ENCODE measurements around the gene GJB4.
"Not testable (repeated sequence)": the region's sequence is repeated elsewhere in the genome, so short reads cannot be mapped to it uniquely, and the experiment has no call there.

The GJB4 gene

DNA sequence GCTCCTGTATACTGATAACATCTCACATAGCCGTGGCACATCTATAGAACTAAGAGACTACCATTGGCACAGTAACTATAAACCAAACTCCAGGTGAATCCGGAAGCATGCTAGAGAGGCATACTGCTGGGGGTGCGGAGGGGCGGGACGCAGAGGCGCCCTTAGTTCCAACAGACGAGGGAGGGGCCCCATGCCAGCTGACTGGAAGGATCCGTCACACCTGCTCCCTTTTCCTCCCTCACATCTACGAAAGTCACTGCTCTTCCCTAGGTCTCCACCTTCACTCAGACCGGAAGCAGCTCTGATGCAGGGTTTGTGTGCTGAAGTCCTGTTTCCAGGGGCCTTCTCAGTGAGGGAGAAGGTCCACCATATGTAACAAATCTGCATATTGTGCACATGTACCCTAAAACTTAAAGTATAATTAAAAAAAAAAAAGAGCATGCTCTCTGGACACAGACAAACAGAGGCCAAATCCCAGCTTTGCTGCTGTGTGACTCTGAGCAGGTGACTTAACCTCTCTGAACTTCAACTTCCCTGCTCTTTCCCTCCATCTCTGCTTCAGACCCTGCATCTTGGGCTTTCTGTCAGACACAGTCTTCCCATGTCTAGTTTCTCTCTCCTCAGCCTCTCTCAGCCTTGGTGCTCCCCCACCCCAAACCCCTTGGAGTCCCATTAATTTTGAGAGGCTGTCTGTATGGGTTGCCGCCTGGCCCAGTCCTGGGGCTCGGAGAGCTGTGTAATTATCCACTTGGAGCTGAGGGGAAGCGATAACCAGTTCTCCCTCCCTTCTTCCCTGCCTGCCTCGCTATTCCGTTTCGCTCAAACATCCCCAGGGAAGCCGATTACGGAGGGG, 12.5 kb upstream of the GJB4 start:
- no peak for DNase-seq (ENCODE audit: low read depth)

DNA sequence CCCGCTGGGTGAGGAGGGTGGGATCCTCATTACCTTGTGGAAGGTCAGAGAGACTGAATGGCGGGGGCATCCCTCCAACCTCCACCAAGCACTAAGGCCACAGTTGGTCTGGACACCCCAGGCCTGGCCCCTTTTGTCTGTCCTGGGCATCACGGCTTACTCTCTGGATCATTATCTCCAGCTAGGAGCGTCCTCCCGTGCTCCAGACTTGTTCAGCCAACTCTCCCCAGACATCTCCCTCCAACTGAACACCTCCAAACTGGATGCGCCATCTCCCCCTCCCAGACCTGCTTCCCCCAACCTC, 11.9 kb upstream of the GJB4 start:
- no peak for DNase-seq (ENCODE audit: low read depth)

DNA sequence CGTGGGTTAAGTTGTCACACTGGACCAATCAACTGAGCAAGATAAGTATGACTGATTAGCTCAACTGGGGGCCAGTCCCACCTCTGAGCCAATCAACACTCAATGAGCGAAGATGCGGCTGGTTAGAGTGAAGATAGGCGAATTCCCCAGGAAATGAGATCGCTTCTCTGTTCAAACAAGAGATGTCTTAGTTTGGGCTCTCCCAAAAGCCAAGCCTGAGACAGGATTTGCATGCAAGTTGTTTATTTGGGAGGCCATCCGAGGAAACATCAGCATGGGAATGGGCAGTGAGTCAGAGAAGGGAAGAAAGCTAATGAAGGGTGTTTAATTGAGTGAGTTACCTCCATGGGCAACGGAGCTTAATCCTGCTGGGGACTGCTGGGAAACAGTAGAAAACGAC, 9.5 kb upstream of the GJB4 start:
- no peak for DNase-seq (ENCODE audit: low read depth)

DNA sequence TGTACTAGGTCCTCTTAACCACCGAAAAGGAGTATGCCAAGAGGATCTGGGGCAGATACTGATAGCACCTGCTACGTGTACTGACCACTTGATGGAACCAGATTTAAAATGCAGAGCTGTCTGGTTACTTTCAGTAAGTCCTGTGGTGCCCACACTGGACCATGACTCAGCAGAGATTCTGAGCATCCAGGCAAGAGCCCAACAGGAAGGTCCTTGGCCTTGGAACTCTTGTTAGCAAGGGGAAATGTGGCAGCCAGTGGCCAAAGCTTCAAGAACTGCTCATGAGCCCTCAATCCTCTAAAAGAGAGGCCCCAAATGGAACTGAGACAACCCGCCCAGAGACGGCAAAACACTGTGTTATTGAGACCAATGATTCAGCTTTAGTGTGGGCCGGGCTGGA, 8.9 kb upstream of the GJB4 start:
- no peak for DNase-seq (ENCODE audit: low read depth)

- no peak for DNase-seq (ENCODE audit: low read depth)
Measured at GRCh38 chr1:34753163-34753562, 6.4 kb upstream of the GJB4 start.

- no peak for DNase-seq (ENCODE audit: low read depth)
Measured at GRCh38 chr1:34754964-34755637, 4.4 kb upstream of the GJB4 start, which contains the start of gene GJB5. Gene GJB5, plus strand, starts transcription at chr1:34755047. Its CDS starts 2,284 bp downstream, at chr1:34757331.

GRCh38 chr1:34755961-34756360, 3.6 kb upstream of the GJB4 start:
- no peak for DNase-seq (ENCODE audit: low read depth)

DNA sequence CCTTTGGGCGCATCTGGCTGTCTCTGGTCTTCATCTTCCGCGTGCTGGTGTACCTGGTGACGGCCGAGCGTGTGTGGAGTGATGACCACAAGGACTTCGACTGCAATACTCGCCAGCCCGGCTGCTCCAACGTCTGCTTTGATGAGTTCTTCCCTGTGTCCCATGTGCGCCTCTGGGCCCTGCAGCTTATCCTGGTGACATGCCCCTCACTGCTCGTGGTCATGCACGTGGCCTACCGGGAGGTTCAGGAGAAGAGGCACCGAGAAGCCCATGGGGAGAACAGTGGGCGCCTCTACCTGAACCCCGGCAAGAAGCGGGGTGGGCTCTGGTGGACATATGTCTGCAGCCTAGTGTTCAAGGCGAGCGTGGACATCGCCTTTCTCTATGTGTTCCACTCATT, 2.2 kb upstream of the GJB4 start:
- DNase-seq (ENCODE audit: low read depth), result no peak

DNA sequence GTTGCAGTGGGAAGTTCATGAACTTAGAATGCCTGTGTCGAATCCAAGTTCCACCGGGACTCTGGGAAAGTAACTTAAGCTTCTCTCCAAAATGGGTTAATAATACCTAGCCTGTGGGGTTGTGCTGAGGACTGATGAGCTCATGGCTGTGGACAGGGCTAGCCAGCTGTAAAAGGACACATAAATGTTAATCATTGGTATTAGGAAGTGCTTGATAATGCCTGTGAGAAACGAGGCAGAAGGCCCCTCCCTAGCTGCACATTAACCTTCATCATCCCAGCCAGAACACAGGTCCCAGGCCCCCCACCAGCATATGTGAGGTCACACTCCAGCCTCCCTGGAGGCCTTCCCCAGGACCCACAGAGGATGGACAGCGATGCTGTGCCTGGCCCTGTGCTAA, 789 bp upstream of the GJB4 start:
- DNase-seq (ENCODE audit: low read depth), result no peak

DNA sequence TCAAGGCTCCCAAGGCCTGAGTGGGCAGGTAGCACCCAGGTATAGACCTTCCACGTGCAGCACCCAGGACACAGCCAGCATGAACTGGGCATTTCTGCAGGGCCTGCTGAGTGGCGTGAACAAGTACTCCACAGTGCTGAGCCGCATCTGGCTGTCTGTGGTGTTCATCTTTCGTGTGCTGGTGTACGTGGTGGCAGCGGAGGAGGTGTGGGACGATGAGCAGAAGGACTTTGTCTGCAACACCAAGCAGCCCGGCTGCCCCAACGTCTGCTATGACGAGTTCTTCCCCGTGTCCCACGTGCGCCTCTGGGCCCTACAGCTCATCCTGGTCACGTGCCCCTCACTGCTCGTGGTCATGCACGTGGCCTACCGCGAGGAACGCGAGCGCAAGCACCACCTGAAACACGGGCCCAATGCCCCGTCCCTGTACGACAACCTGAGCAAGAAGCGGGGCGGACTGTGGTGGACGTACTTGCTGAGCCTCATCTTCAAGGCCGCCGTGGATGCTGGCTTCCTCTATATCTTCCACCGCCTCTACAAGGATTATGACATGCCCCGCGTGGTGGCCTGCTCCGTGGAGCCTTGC, 1.7 kb downstream of the GJB4 start:
- no peak for DNase-seq (ENCODE audit: low read depth)

DNA sequence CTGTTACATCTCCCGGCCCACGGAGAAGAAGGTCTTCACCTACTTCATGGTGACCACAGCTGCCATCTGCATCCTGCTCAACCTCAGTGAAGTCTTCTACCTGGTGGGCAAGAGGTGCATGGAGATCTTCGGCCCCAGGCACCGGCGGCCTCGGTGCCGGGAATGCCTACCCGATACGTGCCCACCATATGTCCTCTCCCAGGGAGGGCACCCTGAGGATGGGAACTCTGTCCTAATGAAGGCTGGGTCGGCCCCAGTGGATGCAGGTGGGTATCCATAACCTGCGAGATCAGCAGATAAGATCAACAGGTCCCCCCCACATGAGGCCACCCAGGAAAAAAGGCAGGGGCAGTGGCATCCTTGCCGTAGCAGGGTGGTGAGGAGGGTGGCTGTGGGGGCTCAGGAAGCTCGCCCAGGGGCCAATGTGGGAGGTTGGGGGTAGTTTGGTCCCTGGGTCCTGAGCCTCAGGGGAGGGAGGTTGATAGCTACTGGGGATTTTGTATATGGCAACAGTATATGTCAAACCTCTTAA, 2.3 kb downstream of the GJB4 start:
- DNase-seq (ENCODE audit: low read depth), result no peak

DNA sequence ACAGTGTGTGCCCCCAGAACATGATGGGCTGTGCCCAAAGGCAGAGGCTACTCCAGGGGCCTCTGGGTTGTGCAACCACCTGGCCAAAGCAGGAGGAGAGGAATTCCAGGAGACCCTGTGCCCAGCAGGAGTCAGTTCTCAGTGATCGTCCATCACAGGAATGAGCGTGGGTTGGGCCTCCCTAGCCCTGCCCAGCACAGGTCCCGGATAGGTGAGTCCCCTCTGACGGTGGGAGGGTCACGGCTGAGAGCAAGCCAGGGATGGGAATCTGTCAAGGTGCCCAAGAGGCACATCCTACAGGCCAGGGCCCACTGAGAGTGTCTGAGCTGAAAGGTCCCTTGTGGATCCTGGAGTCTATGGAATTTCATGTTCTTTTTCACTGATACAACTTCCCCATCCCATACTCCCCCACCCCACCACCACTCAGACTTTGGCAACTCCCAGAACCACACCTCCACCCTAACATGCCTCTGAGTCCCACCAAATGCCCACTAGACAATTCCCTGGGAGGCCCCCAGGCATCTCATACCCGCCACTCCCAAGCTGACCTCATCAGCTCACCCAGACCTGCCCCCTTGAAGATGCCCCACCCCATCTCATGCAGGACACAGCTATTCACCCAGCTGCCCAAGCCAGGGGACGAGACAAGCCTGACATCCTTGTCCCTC, 3.1 kb downstream of the GJB4 start:
- DNase-seq (ENCODE audit: low read depth), result no peak

GRCh38 chr1:34763142-34763781, 3.7 kb downstream of the GJB4 start:
- no peak for DNase-seq (ENCODE audit: low read depth)

- no peak for DNase-seq (ENCODE audit: low read depth)
Measured at GRCh38 chr1:34768856-34769255, 9.3 kb downstream of the GJB4 start.

DNA sequence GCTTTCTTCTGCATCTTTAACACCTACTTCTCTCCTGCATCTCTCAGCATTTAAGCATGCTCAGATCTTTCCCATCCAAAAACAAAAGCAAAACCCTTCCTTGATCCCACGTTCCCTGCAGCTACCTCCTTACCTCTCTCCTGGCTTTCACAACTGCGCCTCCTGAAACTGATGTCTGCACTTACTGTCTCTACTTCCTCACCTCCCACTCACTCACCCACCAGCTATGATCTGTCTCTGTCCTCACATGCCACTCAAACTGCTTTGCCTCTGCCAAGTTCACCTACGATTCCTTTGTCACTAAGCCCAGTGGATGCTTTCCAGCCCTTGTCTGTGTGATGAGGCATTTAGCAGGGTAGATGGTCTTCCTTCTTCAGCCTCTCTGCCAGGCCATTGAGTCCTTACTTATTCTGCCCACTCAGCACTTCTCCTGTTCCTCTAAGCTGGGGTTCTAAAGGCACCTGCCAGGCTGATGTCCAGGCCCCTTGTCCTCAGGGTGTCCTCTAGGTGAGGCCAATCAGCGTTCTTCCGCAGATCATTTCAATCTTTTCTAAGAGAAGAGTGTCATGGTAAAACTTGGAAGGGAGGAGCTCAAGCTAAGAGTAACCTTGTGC, 11.5 kb downstream of the GJB4 start:
- DNase-seq (ENCODE audit: low read depth), result no peak

- DNase-seq (ENCODE audit: low read depth), result no peak
Measured at GRCh38 chr1:34771573-34772371, 12.2 kb downstream of the GJB4 start.

GRCh38 chr1:34773114-34773513, 13.6 kb downstream of the GJB4 start:
- not testable (repeated sequence) for DNase-seq (ENCODE audit: low read depth)

GRCh38 chr1:34774957-34775356, 15.4 kb downstream of the GJB4 start:
- DNase-seq (ENCODE audit: low read depth), result no peak

DNA sequence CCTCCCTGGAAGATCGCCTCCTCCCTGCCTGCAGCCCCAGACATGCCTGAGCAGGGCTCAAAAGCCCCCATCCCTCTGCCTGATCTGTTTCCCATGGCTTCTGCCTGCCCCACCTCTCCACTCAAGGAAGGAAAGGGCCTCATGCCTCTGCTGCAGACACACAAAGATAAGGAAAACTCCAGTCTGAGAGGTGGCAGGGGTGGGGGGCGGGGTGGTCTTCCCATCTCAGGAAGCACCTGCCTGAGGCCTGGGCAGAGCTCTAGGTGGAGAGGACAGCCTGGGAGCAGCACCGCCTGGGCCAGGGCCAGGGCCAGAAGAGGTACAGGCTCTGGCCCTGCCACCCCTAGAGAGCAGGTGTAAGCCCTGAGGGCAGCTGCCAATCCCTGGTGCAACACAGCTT, 17.4 kb downstream of the GJB4 start:
- no peak for DNase-seq (ENCODE audit: low read depth)

- DNase-seq (ENCODE audit: low read depth), result no peak
Measured at GRCh38 chr1:34777519-34778321, 18.2 kb downstream of the GJB4 start.

Measured in fibroblast of gingiva (primary cell).